ENCODE data around the gene ADRM1.

GRCh38 chr20:62332989-62333819, 30.4 kb downstream of the ADRM1 start:
- TF ChIP-seq CTCF (IDR thresholded peaks at IDR 0.05), result no peak
- TF ChIP-seq E2F1 (CRISPR knock-in tag; IDR thresholded peaks at IDR 0.05), result no peak
- no peak for TF ChIP-seq USF2 (CRISPR knock-in tag; IDR thresholded peaks at IDR 0.05)
- TF ChIP-seq ELF4 (CRISPR knock-in tag; IDR thresholded peaks at IDR 0.05; ENCODE audit: low read depth), result no peak
- TF ChIP-seq ZNF281 (CRISPR knock-in tag; IDR thresholded peaks at IDR 0.05), result no peak
- no peak for TF ChIP-seq MXD4 (CRISPR knock-in tag; IDR thresholded peaks at IDR 0.05; ENCODE audit: borderline replicate concordance)
- TF ChIP-seq CREB1 (CRISPR knock-in tag; IDR thresholded peaks at IDR 0.05), result no peak
- no peak for TF ChIP-seq ZBTB43 (CRISPR knock-in tag; IDR thresholded peaks at IDR 0.05)
- no peak for TF ChIP-seq JAZF1 (CRISPR knock-in tag; IDR thresholded peaks at IDR 0.05)
- TF ChIP-seq ATF6 (CRISPR knock-in tag; IDR thresholded peaks at IDR 0.05), result no peak
